SIG-M5 treated with dmso at 0.1 percent for 504 hours (cell line): ENCODE data around the gene SMPX.
A peak's percentile ranks its signal among the peaks of the same experiment; 100 is the strongest.

Experiments used
- DNase-seq: peaks from one replicate; lab custom pipeline; 2025; ENCODE audit not compliant: unreplicated experiment; lab: John Stamatoyannopoulos, UW

The SMPX gene

DNA sequence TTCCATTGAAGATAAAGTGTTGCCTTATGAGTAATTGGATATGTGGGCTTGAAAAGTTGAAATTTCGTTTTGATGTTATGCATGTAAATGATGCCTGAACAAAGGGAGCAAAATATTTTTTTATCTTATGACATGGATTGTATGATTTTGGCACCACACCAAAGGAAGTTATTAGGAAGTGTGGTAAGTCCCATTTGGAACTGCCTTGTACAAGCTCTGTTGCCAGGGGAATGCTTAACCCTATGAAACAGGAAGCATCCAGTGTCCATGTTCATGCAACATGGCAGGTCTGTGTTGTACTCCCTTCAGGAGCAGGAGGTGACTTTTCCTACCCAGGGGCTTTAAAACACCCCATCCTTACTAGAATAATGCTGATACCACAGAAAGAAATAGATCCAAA is 13.2 kb downstream of the SMPX start:
- DNase-seq, result no peak

DNA sequence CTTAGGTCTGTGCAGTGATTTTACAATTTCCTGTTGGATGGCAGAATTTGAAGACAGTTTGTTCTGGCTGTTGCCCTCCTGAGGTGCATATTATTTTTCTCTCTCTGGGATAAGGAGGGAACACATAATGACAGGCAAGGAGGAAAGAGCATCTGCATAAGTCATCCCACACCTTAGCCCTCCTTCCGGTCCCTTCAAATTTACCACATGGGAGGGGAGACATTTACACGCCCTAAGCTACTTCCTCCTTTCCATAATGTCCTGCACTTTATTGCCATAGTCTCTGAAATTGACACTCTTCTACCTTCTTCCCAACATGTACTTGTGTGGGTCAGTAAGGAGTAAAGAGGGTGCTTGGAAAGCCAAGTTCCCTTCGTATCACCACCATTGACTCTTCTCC is 13.9 kb downstream of the SMPX start:
- no peak for DNase-seq

DNA sequence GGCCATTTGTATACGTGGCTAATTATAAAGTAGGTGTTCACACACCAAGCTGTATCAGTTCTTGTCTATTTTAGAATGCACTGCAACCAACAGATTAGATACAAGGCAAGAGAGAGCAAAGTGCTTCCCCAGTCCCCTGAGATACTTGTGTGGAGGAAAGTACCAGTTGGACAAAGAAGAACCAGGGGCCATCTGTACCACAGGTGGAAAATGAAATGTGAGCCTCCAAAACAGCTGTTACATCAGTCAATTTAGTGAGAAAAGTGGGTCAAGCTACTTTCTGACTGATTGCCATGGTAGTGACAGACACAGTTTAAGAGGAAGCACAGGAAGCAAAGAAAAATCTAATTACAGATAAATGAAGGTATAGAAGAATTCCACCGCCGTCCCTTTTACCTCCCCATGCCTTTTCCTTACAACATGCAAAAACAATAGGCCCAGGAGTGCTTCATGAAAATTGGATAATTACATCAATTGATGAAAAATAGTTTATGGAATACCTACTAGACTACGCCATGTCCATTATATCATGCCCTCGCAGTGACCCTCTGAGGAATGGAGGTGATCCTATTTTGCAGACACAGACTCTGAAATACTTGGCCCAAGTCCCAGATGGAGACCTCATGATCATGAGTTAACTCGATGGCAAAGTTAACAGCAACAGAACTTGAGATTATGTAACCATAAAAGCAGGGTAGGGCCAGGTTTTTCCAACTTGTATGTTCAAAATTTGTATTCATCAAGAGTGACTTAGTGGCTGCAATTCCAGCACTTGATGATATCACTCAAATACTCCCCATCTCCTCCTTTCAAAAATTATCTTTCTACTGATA is 15.8 kb downstream of the SMPX start:
- DNase-seq, result no peak

DNA sequence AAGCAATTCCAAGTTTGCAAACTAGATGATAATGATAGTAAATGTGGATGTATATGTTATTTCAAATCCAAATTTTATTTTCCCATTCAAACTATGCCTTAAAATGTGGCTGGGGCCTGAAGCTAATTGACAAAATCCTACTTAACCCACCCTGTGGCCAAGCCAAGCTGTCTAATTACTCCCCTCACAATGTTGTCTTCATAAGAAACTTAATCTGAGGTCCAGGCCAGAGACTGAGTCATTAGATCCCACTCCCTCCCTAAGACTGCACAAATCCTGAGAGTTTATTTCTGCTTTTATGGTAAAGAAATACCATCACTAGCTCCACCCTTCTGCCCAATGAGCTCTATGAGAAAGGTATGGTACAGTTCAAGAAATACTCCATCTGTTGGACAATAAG is 16.6 kb downstream of the SMPX start:
- DNase-seq, result no peak

DNA sequence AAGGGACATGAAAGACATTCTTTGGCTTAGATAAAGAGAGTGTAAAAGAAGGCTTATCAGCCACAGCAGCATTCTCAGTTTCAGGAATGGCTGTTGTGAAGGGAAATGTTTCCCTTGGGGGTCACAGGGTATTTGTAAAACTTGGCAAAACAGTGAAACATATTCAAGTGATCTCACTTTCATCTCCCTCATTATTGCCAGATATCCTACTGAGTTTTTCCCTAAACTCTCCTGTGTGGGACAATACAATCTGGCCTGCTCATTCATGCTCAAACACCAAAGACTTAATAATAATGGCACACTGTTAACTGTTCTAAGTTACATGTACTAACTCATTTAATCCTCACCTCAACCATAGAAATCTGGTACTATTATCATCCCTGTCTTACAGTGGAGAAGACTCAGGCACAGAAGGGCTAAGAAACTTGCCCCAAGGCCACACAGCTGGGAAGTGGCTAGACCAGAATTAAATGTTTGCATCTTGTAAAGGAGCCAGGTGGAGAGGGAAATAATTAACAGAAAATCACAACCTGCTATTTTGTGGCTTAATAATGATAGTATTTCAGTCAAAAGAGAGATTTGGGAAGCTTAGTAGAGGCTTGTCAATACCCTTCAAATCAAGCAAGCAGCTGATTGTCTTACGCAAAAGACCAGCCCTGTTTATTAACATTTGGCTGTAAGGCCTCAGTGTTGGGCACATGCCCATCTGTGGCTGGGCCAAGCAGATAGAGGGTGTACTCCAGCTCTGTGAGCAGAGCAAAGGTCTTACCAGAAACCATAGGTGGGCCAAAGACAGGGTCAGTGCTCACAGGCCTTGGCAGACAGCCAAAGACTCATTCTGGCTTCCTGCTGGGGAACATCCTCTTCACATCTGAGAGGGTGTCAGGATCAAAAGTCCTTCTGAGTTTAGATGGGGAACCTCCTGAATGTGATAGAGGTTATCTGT is 17.3 kb downstream of the SMPX start:
- no peak for DNase-seq

DNA sequence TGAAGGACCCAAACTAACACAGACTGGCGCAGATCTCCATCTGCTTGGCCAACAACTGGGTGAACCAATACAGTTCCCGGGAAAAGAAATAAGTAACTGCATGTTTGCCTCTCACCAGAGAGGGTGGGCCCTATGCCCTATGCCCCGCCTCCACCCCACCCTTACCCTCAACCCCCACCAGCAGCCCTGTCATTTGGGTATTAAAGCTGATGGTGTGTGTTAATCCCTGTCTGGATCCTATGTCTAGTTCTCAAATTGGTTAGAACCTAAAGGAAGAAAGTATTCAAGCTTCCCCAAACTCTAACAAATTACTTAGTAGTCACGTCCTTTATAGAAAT is 19.0 kb downstream of the SMPX start:
- DNase-seq, result no peak

DNA sequence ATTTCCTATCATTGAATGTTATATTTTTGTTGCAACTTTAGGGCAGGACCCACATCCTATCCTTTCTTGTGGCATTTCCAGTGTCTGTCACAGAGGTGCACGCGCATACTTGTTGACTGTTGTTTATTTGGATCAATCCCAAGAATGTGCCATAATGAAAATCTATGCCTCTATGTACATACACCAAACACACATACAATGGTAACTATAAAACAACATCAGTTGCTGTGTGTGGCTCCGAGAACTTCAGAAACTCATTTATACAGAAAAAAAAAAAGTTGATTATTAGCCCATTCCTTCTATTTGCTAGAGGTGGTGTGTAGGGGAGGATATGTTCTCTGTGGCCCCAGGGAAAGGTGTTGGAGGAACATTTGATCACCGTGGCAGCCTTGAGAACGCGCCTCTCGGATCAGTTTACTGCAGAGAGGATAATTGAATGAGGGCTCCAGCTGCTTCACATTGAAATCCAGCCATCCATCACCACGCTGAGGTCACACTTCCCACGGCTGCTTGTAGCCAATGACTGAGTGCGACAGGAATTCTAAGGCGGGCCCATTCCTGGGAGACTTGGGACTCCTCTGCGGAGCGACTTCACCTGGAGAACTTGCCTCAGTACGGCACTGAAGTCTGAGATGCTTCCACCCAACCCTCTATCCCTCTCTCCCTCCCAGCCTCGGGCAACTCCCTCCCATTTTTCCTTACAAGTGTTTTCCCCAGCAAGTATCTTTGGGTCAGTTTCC is 19.5 kb downstream of the SMPX start:
- DNase-seq, result no peak

DNA sequence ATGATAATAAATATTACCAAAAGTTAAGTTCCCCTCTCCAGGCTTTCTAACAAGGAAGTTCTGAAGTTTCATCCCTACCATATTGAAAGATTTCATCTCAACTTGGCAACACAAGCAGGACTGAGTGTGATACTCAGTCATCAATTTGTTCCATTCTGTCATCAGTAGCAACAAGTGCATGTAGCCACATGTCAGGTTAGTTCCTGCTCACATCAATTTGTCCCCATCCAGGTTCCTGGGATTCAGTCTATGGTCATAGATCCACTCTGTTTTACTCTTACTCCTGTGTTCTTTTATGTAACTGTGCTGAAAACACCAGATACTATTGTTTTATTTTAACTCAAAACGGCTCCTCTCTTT is 22.2 kb downstream of the SMPX start:
- DNase-seq, result no peak

DNA sequence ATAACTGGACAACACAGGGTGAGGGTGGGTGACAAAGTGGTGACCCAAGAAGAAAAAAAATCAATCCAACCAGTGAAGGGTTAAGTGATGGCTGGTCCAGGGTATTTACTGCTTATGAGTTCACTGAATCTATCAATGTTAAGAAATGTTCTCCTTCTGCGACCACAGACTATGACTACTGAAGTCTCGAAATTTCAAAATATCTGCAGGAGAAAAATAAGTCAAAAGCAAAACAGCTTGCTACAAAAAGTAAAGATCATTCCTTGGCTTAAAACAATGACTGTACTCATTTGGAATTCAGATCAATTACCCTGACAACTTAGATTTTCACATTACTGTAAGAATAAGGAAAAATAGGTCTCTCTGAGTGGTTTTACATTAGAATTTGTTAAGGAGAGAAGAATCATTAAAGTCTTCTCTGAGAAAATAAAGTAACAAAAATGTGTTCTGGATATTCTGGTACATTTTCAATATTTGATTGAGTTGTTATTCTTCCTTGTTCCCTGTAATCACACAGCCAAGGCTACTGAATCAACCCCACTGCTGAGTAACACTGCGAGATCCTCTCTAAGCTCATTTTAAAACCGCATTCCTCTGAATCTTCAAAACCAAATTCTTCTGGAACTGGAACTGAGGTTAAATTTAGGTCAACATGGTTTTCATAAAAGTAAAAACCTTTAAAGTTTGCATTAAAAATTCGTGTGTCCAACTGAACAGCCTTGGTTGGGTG is 22.7 kb downstream of the SMPX start:
- no peak for DNase-seq

DNA sequence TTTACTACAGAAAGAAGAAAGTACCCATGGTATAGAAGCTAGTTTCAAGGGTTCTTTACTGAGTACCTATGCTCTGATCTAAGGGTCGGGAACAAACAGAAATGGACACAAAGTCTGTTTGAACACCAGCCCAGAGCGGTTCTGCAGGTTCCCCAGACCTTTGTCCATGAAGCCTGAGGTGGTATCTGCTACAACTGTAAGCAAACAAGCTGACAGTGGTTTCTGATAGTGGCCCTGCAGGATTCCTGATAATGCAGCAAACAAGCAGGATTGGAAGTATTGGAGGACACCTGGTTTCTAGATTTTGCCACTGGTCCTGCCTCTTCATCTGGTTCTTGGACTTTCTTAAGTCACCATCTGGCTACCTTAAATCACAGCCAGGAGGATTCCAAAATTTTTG is 23.7 kb downstream of the SMPX start:
- DNase-seq, result no peak

DNA sequence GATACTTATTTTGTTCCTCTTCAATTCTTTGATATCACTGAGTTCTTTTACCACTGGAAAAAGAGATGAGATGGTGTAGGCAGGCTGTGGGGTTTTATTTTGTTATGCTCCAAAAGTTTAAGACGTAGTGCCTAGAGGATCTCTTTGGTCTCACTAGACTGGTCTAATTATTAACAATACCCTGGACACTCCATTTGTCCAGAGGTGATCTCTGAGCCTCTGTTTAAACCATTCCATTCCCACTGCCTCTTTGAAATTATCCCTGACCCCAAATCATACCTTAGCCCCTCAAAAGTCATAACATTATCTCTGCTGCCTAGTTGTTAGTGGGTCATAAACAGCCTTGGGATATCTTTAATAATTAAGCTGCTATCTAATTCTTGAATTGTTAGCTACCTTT is 24.2 kb downstream of the SMPX start:
- DNase-seq, result no peak

DNA sequence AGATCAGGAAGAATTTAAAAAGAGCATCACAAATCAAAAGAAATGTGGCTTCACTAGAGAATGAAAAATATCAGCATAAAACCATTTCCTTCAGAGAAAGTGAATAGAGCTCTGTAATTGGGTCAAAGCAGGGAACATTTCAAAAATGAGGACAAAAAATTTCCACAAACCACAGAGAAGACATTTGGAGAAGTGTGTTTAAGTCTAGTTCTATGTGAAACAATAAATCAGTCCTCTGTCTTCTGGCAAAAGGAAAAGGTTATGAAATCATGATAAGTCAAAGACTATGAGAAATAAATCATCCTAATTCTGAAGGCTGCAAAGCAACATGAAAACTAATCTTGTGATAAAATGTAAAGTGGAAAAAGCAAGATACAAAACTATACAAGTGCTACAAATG is 27.9 kb downstream of the SMPX start:
- DNase-seq, result no peak

DNA sequence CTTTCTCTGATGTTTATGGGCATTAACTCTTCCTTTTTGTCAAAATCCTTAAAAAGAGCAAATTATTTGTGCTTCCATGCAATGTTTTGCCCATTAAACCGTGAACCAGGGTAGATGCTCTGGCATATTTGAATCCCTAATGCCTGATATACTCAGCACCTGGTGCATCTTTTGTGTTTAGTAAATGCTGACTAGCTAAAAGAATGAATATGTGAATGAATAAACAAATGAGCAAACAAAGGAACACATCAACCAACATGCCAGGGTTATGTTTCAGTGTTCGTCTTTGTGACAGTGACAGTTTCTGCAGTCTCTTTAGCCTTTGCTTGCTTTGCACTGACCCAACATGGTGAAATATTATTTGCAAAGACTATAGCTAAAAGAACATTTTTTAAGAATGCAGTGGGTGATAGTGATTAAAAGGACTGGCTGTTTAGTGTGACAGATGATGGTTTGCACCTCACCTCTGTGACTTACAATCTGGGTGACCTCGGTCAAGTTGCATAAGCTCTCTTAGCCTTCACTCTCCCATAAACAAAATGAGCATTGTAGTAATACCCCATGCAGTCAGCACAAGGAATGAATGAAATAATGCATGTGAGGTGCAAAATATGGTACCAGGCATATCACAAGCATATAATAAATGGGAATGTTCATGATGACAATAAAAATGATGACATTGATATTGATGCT is 29.5 kb downstream of the SMPX start:
- no peak for DNase-seq

DNA sequence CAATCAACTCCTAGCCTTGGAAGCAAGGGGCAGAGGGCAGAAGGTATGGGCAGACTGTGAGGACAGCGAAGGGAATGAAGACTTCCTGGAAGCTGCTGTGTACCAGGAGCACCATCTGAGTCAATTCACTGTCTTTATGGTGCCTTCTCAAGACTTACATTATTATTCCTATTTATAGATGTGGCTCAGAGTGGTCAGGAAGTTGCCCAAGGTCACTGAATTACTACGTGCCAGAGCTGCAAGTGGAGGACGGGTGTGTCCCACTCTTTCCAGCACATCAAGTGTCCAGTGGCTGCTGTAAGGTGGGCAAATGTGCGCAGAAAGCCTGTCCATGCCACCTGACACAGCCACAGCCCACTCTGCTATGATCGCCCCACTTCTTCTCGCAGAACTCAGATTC is 32.0 kb downstream of the SMPX start:
- no peak for DNase-seq

DNA sequence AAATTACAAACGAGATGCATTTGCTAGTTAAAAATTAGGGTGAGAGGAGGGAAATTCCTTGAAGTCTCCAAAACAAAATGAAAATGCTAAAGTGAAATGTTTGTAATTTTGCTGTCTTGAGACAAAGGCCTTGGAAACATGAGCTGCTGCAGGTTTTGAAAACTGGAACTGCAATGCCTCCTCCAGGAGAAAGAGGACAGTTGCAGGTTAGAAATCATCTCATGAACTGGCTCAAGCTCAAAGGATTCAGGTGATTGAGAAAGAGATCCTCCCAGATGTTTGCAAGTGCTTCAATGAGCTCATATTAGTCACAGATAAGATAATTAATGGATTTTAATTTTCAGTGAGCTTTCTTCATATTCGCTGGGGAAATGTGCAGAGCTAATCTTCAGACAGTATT is 32.4 kb downstream of the SMPX start:
- peak; percentile 29 for DNase-seq

DNA sequence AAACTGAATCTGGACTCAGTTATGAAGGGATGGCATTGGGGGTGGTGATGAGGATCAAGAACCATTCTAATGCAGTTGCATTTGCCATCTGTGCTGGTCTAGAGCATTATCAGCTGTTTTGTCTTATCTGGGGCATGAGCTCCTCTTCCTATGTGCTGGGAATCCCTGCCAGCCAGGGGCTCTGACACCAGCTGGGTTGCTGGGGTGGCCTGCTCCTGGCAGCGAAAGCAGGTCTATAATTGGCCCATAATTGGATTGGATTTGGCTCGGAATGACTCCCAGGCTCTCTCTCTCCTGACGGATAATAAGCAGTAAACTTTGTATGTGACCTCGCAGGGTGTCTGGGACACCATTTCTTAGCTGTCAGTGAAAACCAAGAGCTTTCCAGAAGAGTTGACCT is 34.1 kb downstream of the SMPX start:
- no peak for DNase-seq

DNA sequence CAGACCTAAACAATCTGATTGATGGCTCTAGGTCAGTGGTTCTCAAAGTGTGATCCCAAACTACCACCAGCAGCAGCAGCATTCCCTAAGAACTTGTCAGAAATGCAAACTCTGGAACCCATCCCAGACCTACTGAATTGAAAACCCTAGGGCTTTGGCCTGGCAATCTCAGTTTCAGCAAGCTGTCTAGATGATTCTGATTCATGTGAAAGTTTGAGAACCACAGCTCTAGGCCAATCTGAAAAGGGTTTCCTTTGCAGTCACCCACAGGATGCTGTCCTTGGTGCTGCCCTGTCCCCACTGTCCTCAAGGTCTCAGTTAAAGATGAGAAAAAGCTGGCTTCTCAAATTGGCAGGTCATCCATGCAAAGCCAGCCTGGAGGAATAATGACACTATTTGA is 34.8 kb downstream of the SMPX start:
- no peak for DNase-seq

DNA sequence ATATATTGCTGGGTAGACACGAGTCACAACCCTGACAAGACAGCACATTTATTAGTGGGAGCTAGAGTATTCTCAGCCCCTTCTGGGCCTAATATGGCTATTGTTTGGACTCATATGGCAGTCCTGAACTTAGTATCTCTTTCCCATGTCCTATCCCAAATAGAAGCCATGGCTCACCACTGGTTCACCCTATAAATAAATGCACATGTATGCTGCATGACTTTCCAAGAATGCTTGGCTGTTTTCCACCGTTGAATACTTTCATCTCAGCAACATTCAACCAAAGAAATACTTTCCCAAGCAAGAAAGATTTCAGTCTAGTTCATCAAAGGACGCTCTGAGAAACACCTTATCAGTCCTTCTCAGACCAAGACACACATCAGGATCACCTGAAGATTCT is 36.7 kb downstream of the SMPX start:
- no peak for DNase-seq

DNA sequence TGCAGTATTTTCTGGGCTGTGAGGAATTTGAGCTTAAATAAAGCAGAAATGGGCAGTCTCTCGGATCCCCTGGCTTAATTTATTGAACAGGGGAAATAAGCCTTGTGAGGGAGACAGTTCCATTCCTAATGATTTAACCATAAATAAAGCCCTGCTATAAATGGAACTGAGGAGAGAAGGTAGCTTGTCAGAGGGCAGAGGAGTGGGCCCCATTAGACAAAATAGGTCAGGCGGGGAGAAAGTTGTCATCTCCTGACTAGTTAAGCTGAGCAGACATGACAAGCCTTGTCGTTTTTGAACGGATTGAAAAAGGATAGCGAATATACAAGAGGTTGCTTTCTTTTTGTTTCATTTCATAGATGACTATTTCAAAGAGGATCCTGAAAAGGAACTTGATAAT is 39.3 kb downstream of the SMPX start:
- no peak for DNase-seq

DNA sequence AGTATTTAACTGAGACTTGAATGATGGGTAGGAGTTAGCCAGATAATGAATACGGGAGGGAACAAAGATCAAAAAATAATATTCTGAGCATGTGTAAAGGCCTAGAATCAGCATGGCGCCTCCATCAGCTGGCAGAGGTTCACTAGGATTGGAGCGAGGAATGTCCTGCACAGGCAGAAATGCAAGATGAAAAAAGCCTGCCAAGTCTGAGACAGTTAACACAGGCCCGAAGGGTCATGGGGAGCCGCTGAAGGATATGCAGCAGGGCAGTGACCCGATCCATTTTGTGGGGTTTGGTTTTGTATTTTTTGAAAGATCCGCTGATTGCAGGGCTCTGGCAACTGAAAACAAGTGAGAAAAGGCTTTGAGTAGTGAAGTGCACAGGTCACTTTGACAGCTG is 40.1 kb downstream of the SMPX start:
- no peak for DNase-seq

DNA sequence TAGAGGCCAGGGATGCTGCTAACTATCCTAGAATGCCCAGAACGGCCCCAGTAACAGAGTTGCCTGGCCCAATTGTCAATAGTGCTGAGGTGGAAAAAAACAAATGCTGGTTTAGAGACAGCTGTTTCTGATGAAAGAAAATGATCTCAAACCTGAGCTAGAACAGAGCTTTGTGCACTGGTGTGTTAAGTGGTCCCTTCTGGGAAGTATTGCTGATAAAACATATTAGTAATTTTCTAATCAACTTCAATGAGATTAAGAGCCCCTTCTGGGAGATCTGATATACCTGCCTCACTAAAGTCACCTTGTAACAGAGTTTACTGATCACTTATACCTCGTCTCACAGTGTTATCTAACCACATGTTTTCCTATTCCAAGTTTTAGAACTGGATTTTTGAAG is 42.1 kb downstream of the SMPX start:
- no peak for DNase-seq
